Endothelial cell of umbilical vein (primary cell): Measurements from ENCODE around the gene FRRS1L. TPM values are rescaled to one million over a fixed set of nuclear protein-coding genes. Genes with fewer than 3 reads are reported as not detected.

Experiments used
- BruUV-seq: library from RNA; stranded (reverse); fragments of 400-500 nt; replicated peaks from 2 replicates; lab custom pipeline; 2021; lab: Mats Ljungman, UMichigan
- CTCF ChIA-PET: fragments of 300-600, 350-600 bp; sonication (Branson Sonifier 250); formaldehyde crosslinking; loops from one replicate; lab custom pipeline; 2021; ENCODE audit warnings: antibody characterized with exemption, inconsistent platforms; lab: Charles Lee
- POLR2A ChIA-PET: fragments of 300-600, 350-600 bp; sonication (Branson Sonifier 250); formaldehyde crosslinking; loops from one replicate; lab custom pipeline; 2021; ENCODE audit warnings: antibody characterized with exemption, inconsistent platforms; lab: Charles Lee
- DNase-seq: peaks from one replicate; pipeline ENCODE4 v3.0.0-alpha.2; 2011; ENCODE audit warnings: low read depth, low spot score
- FAIRE-seq: peaks from 2 replicates; lab custom pipeline; 2011; peaks lifted over from hg19 to GRCh38; lab: Jason Lieb, UNC
- H2AFZ ChIP-seq: 2 replicates; pipeline ENCODE4 v1.6.0; 2012; ENCODE audit warnings: low read depth, low read length, control low read depth, inconsistent platforms
- H3K27ac ChIP-seq: 2 replicates; pipeline ENCODE4 v1.5.1; 2011; ENCODE audit warnings: low read depth, mild to moderate bottlenecking, control low read depth, low read length, moderate library complexity; ENCODE audit not compliant: insufficient read depth
- H3K27me3 ChIP-seq, 2 experiments: 2 replicates each; pipeline versions ENCODE4 v1.6.0 to v1.6.1; 2011; ENCODE audit warnings: low read length in 2 of 2, mixed read lengths in 1 of 2; ENCODE audit not compliant: control insufficient read depth in 2 of 2, insufficient read depth in 2 of 2
- H3K36me3 ChIP-seq, 2 experiments: 2 replicates in 1 of 2; 3 replicates in 1 of 2; pipeline ENCODE4 v1.5.1; 2011; ENCODE audit warnings: low read length in 2 of 2, mild to moderate bottlenecking in 1 of 2, moderate library complexity in 1 of 2; ENCODE audit not compliant: control insufficient read depth in 2 of 2, insufficient read depth in 2 of 2; ENCODE audit errors: extremely low read depth in 1 of 2
- H3K4me1 ChIP-seq: 3 replicates; pipeline ENCODE4 v1.5.1; 2011; ENCODE audit warnings: mild to moderate bottlenecking, low read length; ENCODE audit not compliant: control insufficient read depth, insufficient read depth; ENCODE audit errors: extremely low read depth
- H3K4me2 ChIP-seq: 2 replicates; pipeline ENCODE4 v1.6.1; 2011; ENCODE audit warnings: low read length, control low read depth, mixed read lengths; ENCODE audit not compliant: insufficient read depth
- H3K4me3 ChIP-seq, 3 experiments: fragments of 200-600 bp in 1 of 3; sonication (generic), shearing (Covaris generic) in 1 of 3; replicated peaks in 1 of 3; 2 replicates each; pipeline ENCODE4 v1.5.1; 2011 to 2016; ENCODE audit warnings: control low read depth in 3 of 3, low read length in 3 of 3, mild to moderate bottlenecking in 2 of 3, inconsistent platforms in 1 of 3, low read depth in 1 of 3, moderate library complexity in 1 of 3; ENCODE audit not compliant: insufficient read depth in 1 of 3
- H3K79me2 ChIP-seq: 2 replicates; pipeline ENCODE4 v1.6.0; 2012; ENCODE audit warnings: low read length, inconsistent platforms; ENCODE audit not compliant: control insufficient read depth, insufficient read depth
- H3K9ac ChIP-seq: replicated peaks from 2 replicates; pipeline ENCODE3; 2011; ENCODE audit warnings: low read length, control low read depth; ENCODE audit not compliant: insufficient read depth; ENCODE audit errors: extremely low read depth
- H3K9me1 ChIP-seq: replicated peaks from 3 replicates; pipeline ENCODE4 v1.6.0; 2011; ENCODE audit warnings: mild to moderate bottlenecking, low read length; ENCODE audit not compliant: control insufficient read depth, insufficient read depth; ENCODE audit errors: extremely low read depth
- H3K9me3 ChIP-seq: replicated peaks from 2 replicates; pipeline ENCODE4 v1.5.1; 2012; ENCODE audit warnings: low read length, inconsistent platforms; ENCODE audit not compliant: control insufficient read depth, insufficient read depth
- H4K20me1 ChIP-seq: replicated peaks from 2 replicates; pipeline ENCODE3; 2011; ENCODE audit warnings: mild to moderate bottlenecking, low read length; ENCODE audit not compliant: control insufficient read depth, insufficient read depth; ENCODE audit errors: extremely low read depth
- CTCF ChIP-seq, 2 donors: IDR thresholded peaks; 1 replicate in 1 of 2; 2 replicates in 1 of 2; pipeline ENCODE4 v1.5.1; 2011; ENCODE audit warnings: low read length in 2 of 2, mild to moderate bottlenecking in 2 of 2, moderate library complexity in 2 of 2, control low read depth in 1 of 2, inconsistent platforms in 1 of 2, low read depth in 1 of 2; ENCODE audit not compliant: insufficient read depth in 1 of 2; ENCODE audit errors: extremely low read depth in 1 of 2
- EZH2 ChIP-seq: IDR thresholded peaks from 2 replicates; pipeline ENCODE4 v1.6.1; 2012; ENCODE audit warnings: borderline replicate concordance, low read depth, mild to moderate bottlenecking, moderate library complexity, low read length, inconsistent platforms; ENCODE audit not compliant: severe bottlenecking
- FOS ChIP-seq: IDR thresholded peaks from 2 replicates; pipeline ENCODE4 v1.6.1; 2011; ENCODE audit warnings: mild to moderate bottlenecking, low read length, moderate library complexity, borderline replicate concordance; ENCODE audit not compliant: insufficient read depth
- GATA2 ChIP-seq: IDR thresholded peaks from 2 replicates; pipeline ENCODE4 v1.7.0; 2011; ENCODE audit warnings: low read depth, mild to moderate bottlenecking, moderate library complexity, mixed read lengths, low read length; ENCODE audit not compliant: insufficient read length, insufficient read depth
- JUN ChIP-seq: IDR thresholded peaks from 2 replicates; pipeline ENCODE4 v1.6.1; 2011; ENCODE audit warnings: borderline replicate concordance, low read depth; ENCODE audit not compliant: insufficient read length, insufficient read depth
- MAX ChIP-seq: IDR thresholded peaks from 2 replicates; pipeline ENCODE4 v1.6.1; 2011; ENCODE audit not compliant: insufficient read depth, insufficient read length
- MYC ChIP-seq: IDR thresholded peaks from one replicate; pipeline ENCODE4 v1.6.1; 2011; ENCODE audit warnings: mild to moderate bottlenecking, low read depth, low read length
- POLR2A ChIP-seq: IDR thresholded peaks from 2 replicates; pipeline ENCODE4 v1.6.1; 2012; ENCODE audit warnings: low read depth, mild to moderate bottlenecking, control low read depth, low read length
- POLR2AphosphoS5 ChIP-seq: IDR thresholded peaks from 2 replicates; pipeline ENCODE4 v1.6.1; 2012; ENCODE audit warnings: low read depth, mild to moderate bottlenecking, control low read depth, low read length, moderate library complexity; ENCODE audit not compliant: insufficient read depth
- dilution Hi-C: fragments of 300-500 bp; cut with MboI; formaldehyde crosslinking; loops from one replicate; pipeline ENCODE4 v1.15.0; 2019; ENCODE audit warnings: low sequenced_read_pairs; ENCODE audit not compliant: extremely low pct_ligation_motif_present
- intact Hi-C: fragments of 100-400 bp; cut with micrococcal nuclease; formaldehyde crosslinking; loops from one replicate; pipeline ENCODE4 v1.10.0; 2022
- polyA plus RNA-seq, 4 experiments: library from polyadenylated mRNA; depleted of rRNA in 3 of 4; stranded (reverse) in 3 of 4; unstranded in 1 of 4; fragments of >200 nt; gene quantifications; 2 replicates each; pipeline versions ENCODE4 v1.2.1 to v1.2.3, GENCODE V29; 2011 to 2012; ENCODE audit warnings: missing spikeins in 1 of 4
- total RNA-seq: library from RNA; stranded (reverse); gene quantifications from 2 replicates; pipeline ENCODE4 v1.2.3, GENCODE V29; 2021

The FRRS1L gene
- total and polyA plus RNA-seq, 2 donors (not counting 3 experiments of a cell fraction or from before 2014, with no cell fraction given), result not detected

- Histone ChIP-seq H3K9ac (no peak overlapping the region), H3K9me3 (no peaks in the 10 kb centered on the region), H3K9me1 (no peaks in the 10 kb centered on the region), H3K36me3 (no peaks in the 10 kb centered on the region), H2AFZ (no peak overlapping the region), H3K27ac (no peak overlapping the region), H4K20me1 (no peaks in the 10 kb centered on the region), H3K4me3 (no peak overlapping the region), H3K4me1 (no peaks in the 10 kb centered on the region), H3K4me2 (no peak overlapping the region), H3K27me3 (peaks cover 0 to 2% of the 10 kb centered on the region in 2 experiments), H3K79me2 (no peaks in the 10 kb centered on the region)
- no TSS peak for BruUV-seq
- ChIA-PET CTCF (no interaction called here), POLR2A (no interaction called here)
- TF ChIP-seq MAX, result no peak
- TF ChIP-seq FOS, result no peak
- TF ChIP-seq MYC, result no peak
- no peak for TF ChIP-seq POLR2AphosphoS5
- TF ChIP-seq CTCF (IDR thresholded peaks at IDR 0.05; ENCODE audit: extremely low read depth in 1 of 2, insufficient read depth in 1 of 2, low read depth in 1 of 2, low read length in 2 of 2), result no peak
- TF ChIP-seq POLR2A, result no peak
- TF ChIP-seq EZH2, result no peak
- TF ChIP-seq GATA2, result no peak
- TF ChIP-seq JUN, result no peak
- FAIRE-seq (no peak), DNase-seq (no peak)
- intact Hi-C loops, result no loop called here
- dilution Hi-C loops, result no loop called here
Observed at GRCh38 chr9:109212768-109213167, 45.7 kb upstream of the FRRS1L start.
